NCI-H2029 (cell line): ENCODE data around the gene GPR55.

Experiments used
- DNase-seq: peaks from one replicate; lab custom pipeline; 2025; lab: John Stamatoyannopoulos, UW

Gene GPR55

DNA sequence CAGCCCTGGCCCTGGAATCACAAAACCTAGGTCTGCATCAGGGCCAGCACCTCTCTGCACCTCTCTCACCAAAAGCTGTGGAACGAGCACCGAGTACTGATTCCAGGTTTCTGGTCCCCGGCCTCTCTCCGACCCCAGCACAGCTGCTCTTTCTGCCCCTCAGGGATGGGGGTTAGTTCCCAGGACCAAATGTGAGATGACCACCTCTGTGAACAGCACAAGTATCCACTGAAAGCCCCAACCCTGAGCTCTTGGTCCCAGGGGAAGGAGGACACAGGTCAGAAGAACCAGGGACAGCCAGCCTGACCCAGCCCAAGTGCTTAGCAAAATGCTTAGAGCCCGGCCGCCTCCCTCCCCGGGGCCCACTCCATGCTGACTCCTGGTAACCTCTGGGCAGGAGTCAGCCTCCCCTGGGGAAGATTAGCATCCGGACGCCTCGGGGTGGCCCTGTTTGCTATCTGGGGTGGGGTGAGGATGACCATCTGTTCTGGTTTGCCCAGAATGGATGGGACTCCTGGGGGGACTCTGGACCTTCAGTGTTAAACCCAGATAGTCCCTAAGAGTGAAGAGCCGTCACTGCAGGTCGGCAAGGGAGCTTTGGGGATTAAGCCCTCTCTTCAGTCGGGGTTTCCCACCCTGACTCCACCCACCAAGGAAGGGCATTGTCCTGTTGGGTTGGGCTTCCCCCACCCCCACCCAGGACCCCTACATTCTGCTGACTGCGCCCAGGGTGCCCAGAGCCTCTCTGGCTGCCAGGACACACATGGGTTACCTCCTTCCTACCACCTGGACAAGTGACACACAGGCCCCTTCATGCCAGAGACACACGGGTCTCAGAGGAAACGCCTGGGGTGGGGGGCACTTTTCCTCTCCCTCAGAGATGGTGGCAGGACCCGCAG, 9.4 kb upstream of the GPR55 start:
- DNase-seq, result no peak

DNA sequence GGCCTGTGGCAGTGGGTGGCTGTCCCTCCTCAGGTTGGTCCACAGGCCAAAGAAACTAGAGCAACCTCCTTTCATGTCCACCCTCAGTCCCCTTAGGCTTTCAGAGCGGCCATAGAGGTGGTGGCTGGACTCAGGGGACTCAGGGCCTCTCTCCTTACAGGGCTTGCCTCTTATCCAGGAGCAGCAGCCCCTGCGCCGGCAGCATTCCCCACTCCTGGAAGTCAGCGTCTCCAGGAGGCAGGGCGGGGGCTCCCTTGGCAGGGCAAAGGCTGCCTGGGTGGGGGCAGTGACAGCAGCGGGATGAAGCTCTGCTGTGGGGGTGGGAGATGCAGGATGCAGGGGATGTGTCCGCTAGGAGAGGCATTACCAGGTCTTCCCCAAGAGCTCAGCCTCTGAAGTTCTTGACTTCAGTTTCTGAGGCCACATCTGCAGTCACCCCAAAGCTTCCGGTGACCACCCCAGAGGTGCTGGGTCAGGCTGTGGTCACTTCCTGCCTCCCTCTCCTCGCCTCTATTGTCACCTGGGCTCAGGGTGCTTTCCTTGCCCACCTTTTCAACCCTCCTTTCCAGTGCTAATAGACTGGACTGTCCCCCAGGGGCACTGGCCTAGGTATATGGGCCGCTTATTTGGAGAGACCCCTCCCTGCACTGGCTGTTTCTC, 8.6 kb upstream of the GPR55 start:
- no peak for DNase-seq

DNA sequence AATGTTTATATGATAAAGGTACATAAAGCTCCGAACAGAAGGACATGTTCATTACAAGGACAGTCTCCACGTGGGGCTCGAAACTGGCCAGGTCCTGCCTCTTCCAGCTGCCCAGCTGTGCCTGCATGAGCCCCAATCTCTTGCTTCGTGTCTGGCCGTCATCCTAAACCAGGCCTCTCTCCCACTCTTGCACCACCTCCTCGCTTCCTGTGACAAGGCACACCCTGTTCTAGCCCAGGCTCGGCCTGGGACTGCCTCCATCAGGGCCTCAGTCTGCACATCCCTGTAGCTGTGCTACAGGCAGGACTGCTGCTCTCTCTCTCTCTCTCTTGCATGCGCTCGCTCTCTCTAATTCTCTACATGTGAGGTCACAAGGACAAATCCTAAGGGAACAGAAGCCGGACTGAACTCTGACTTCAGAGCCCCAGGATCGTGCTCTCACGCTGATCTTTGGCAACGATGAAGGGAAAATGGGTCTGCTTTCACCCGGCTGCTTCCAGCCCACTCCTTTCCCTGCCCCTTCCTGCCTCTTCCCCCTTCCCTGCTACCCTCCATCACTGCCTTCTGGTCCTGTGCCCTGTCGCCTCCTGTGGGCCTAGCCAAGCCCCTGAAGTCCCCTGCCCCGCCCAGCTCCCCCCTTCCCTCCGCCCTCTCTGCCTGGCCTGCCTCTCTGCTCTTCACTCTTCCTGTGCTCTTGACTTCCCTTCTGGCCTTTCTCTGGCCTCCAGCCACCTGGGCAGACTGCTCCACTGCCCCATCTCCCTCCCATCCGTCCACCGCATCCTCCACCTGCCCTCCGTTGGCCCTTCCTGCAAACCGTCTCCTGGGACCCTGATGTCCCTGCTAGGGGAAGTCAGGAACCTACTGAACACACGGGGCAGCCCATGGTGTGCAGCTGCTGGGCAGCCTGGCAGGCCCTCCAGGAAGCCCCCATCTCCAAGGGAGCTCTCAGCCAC, 7.8 kb upstream of the GPR55 start:
- DNase-seq, result no peak

DNA sequence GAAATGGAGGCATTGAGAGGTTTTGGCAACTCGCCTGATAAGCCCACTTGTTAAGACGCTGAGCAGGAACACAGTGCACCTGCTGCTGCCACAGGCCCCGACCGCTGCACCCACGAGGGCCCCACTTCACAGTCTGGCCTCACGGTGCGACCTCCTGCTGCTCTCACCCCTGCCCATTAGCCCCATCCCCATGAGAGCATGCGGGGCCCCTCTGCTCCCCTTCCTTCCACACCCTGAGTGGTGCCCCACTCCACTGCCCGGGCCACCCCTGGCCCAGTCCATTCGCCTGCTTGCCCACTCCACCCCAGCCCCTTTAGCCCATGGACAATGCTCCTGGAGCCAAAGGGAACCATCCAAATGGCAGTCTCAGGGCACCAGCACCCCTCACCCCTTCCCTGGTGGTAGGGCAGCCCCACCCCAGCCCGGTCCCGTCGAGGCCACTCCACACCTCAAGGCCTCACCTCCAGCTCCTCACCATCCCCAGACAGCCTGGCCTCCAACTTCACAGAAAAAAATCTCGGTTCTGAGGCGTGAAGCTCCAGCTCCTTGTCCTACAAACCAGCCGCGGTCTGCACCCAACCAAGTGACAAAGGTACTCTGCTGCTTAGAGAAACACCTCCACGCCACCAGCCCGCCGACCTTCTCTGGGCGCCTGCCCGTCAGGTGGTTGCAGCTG, 6.7 kb upstream of the GPR55 start:
- no peak for DNase-seq

DNA sequence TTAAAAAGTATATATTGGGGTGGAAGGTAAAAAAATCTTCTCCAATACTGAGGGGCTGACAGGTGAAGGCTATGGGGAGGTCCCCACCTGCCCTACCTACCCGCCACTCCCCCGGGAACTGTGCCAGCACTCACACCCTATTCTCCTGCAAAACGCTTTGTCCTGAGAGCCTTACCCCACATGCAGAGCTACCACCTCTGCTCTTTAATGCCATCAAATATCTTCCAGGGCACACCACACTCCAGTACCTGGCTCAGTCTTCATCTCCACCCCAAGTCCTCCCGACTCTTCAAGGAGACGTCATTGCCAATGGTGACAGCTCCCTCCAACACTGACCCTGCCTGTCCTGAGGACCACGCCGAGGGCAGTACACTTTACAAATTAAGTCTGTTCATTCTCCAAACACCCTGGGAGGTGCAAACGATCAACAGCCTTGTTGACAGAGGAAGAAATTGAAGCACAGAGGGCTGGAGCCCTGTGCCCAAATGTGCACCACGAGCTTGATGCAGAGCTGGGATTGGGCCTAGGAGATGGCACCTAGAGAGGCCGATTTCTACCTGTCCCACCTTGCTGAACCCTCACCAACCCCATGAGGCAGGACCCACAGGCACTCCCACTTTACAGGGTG, 6.0 kb upstream of the GPR55 start:
- DNase-seq, result no peak

DNA sequence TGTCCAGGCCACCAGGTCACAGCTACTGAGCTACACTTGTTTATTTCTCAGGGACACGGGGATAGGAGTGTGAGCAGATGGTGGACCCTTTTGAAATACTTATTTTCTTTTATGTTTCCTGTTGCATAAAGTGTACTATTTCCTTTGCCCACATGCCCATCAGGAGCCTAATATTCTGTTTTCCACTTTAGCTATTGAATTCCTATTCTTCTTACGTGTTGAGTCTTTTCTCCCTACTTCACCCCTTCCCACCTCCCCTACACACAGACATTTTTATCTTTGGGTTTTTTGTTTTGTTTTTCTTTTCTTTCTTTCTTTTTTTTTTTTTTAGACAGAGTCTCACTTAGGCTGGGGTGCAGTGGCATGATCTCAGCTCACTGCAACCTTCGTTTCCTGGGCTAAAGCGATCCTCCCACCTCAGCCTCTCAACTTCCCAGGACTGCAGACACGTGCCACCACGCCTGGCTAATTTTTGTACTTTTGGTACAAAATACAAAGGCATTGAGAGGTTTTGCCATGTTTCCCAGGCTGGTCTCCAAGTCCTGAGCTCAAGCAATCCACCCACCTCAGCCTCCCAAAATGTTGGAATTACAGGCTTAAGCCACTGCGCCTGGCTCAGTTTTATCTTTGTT, 5.2 kb upstream of the GPR55 start:
- DNase-seq, result no peak

DNA sequence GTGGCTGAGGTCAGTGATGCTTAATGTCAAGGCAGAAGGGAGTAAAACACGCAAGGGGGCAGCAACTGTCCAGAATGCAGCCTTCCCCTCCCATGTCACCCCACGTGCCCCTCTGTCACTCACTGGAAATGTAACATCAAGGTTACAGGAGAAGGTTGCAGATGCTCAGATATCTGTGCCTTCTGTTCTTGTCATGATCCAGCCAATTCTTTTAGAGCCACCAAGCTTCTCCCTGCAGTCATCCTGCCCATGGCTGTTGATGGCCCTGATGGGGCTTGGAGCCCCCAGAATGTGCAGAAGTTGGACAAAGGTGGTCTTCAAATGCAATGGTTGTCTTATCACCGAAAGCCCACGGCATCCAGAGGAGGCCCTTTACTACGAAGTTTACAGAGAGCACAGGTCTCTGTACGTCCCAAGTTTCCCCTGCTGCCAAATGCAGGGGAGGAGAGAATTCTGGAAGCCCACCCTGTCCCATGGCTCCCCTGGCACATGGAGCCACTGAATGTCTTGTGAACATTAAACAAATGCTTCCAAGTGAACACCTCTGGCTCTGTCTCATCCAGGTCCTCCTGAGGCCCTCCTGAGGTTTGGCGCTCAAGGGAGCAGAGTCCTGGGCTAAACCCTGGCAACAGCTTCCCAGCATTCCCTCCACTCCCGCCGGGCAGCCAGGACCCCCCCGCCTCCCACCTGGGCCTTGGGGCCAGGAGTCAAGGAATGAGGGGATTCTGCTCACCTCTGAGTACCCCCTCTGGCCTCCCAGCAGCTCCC, 4.5 kb upstream of the GPR55 start:
- no peak for DNase-seq

DNA sequence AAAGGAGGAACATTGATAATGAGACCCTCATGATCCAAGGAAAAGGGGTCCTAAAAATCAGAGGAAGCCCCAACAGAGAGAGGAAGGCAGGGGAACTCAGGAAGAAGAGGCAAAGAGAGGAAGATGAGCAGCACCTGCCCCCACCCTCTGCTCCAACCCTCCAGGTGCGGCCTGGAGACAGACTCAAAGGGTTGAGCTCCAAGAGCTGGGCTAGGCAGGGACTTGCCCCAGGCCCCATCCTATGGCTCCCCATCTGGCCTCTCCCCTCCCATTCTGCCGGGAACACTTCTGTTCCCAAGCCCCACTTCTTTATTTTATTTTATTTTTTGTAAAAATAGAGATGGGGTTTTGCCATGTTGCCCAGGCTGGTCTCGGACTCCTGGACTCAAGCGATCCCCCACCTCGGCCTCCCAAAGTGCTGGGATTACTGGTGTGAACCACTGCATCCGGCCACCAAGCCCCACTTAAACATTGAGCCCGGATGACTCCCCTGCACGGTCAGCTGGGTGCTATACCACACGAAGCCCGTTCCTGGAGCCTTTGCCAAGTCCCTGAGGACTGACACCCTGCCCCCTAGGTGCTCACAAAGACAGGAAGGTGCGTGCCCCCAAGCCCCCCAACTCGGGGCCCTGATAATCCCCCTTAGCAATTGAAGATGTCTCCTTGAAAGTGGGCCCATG, 3.8 kb upstream of the GPR55 start:
- DNase-seq, result no peak

DNA sequence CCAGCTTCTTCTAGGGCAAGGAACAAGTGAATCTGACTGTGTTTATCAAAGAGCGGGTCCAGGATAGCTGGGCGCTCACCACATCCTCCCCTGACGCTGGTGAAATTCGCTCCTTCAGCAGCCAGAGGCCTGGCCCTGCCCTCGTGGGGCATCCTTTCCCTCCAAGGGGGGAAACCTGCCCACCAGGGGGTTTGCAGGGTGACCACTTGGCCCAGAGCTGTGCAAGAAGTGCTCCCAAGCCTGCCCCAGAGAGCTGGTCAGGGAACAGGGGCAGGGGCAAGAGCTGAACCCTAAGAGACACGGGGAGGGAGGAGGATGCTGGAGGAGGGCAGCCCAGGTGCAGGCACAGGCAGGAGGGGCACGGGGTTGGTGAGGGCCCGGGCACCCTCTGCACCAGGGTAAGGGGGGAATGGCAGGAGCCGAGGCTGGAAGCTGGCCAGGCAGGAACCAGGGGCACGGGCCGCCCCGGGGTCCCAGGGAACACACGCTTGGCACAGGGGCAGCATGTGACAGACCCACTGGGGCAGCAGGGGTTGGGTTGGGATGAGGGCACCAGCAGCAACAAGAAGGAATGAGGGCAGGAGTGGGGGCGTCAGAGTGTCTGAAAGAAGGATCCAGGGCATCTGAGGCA, 2.8 kb upstream of the GPR55 start:
- DNase-seq, result no peak

DNA sequence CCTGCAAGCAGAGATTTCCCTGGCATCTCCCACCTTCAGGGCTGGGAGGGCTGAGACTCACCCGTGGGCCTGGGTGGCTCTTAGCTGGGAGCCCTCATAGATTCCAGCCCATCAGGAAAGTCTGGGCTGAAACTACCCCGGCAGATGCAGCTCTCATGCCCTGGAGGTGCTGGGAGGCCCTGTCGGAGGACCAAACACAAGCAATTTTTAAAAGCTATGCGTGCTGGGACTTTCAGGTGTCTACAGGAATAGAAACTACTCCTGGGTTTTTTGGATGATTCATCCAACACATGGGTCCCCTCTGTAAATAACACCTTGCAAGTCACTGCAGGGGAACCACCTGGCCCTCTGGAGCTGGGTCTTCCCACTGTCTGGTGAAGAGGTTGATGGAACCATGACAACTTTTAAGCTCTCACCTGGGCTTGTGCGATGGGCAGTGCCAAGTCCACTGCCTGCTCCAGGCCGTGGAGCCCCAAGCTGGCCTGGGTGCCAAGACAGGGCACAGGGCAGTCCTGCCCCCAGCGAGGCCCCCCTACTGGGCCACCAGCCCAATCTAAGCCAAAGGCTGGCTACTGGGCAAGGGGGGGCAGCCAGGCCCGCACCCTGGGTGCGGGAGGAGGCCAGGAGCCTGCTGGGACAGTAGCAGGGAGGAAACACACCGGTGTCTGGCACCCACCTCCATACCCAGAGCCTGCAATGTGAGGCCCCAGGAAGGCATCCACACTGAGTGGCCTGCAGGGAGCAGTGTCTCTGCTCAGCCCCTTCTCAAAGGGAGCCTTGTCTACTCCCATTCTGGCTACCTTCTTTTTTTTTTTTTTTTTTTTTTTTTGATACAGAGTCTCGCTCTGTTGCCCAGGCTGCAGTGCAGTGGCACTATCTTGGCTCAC, 1.1 kb upstream of the GPR55 start:
- no peak for DNase-seq

DNA sequence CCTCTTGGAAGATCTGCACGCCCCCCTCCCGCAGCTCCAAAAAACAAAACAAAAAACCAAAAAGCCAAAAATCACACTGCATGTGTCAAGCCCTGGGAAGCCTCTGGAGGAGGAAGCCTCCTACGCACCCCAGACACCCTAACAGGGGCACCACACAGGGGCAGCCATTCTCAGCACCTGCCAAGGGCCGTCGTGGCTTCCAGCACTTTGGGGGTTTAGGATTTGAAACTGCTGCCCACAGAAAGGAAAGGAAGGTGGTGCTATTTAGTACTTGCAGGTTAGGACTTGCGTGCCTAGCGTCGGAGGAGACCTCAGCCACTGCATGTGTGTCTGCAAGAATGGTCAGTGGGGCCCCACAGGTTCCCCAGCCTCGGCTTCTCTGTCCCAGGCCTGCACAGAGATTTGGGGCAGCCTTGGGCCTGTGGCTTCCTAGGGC, 419 bp upstream of the GPR55 start:
- no peak for DNase-seq

DNA sequence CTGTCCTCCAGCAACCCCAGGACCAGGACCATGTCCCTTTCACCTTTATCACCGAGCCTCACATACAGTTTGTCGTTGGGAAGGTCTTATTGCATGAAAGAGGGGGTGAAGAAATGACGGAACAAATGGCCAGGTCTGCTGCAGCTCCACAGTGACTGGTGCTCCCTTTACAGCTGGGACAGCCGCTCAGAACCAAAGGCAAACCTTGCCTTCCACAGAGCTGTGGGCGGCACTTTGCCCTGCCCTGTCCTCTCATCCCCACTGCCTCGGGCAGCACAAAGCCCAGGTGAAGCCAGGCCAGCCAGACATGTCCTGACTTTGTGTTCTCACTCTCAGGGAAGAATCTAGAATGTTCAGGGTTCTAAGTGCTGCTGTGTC, 961 bp downstream of the GPR55 start:
- DNase-seq, result no peak

DNA sequence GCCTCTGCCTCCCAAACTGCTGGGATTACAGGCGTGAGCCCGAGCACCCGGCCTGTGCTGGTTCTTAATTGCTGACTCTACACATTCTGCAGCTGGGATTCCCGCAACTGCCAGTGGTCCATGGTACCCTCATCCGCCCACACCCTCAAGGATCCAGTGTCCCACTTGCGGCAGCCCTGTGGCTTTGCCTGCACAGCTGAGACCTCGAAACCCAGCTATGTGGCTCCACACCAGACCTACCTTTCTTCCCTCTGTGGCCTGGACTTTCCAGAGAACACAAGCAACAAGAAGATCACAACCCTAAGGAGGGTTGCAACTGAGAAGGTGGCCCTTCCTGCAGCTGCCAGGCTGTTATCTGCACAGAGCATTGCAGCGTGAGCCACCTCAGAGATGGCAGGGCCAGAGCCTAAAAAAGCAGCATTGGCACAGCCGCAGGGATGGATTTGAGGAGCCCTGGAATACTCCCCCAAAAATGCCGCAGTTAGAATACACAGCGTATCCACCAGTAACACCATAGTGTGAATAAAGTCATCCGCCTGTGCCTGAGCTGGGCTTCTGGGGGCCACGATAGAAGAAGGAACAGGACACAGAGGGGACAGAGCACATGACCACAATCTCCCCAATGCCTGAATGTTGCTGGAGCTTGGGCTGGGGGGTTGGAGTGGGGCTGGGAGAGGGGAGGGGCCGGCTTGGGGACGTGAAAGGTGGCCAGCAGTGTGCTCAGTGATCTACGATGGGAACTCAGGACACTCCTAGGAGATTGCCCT, 1.9 kb downstream of the GPR55 start:
- no peak for DNase-seq

DNA sequence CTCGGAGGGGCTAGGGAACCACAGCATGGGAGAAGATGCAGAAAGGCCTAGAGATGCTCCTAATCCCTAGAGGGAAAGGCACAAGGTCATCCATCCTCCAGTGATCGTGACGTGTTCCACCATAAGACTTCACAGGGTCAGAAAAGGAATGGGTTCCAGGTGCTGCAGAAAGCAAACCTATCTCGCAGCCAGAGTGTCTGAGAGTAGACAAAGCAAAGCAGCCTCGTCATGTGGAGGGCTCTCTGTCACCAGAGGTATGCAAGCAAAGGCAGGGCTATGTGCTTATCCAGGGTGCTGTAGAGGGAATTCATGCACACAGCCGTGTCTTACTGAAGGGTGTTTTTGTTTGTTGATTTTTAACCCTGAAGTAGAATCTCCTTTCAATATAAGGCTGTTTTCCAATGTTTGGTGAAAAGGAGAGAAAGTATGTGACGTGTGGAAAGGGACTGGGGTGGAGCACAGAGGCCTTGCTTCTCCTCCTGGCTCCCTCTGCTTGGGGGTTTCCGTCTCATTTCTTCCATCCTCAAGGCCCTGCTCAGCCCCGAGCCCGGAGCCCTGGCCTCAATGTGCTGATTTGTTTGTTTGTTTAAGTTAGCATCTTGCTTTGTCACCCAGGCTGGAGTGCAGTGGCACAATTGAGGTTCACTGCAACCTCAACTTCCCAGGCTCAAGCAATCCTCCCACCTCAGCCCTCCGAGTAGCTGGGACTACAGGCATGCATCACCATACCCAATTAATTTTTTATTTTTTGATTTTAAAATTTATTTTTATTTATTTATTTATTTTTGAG, 3.0 kb downstream of the GPR55 start:
- no peak for DNase-seq

DNA sequence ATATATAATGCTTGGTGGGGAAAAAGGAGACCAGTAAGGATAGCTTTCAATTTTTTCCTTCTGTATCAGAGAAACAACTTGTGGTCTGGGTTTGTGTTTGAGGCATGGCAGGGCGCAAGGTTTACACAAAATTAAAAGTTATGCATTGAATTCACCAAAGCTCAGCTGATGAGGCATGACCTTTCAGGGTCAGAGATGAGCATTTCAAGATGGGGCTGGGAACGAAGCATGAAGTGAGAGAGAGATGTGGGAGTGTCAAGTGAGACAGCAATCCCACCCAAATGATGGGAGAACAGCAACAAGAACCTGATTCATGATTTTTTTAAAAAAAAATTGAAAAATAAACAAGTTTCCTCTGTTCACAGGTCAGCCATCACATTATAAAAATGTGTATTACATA, 4.9 kb downstream of the GPR55 start:
- no peak for DNase-seq

DNA sequence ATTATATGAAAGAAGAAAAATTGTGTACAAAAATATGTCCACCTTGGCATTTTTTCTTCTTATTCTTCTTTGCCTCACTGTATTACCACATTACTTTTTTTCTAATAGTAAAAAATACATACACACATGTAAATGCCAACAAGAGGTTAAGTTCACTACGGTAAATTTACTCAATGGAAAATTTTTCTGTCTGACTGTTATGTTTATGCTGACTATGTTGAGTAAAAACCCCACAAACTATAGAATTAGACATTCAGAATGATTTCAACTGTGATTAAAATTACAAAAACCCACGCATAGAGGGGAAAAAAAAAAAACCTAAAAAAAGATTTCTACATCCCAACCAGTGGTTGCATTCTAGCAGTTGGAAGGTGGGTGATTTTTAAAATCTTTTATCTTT, 5.4 kb downstream of the GPR55 start:
- DNase-seq, result no peak
